Ovary (tissue), 3 donors: ENCODE measurements around the gene CTNNBIP1.

Experiments used
- EP300 ChIP-seq: sonication (generic); formaldehyde crosslinking; IDR thresholded peaks from one replicate; pipeline ENCODE4 v1.6.1; 2017; ENCODE audit warnings: antibody characterized with exemption
- POLR2A ChIP-seq: fragments of 450-650 bp; IDR thresholded peaks from one replicate; pipeline ENCODE4 v1.6.1; 2017; ENCODE audit warnings: antibody characterized with exemption, mild to moderate bottlenecking, moderate library complexity
- TF ChIP-seq, protein P1 (sequence below), 3 donors: fragments of 450-650 bp in 2 of 3; fragments of 200-600 bp in 1 of 3; IDR thresholded peaks; one replicate each; pipeline versions ENCODE4 v1.5.1 to v1.8.0; 2016 to 2022; ENCODE audit warnings: antibody characterized with exemption in 3 of 3, mild to moderate bottlenecking in 1 of 3
- donor health status: DM: no; HTN: no; CAD: no.

- TF ChIP-seq, protein P1, sequence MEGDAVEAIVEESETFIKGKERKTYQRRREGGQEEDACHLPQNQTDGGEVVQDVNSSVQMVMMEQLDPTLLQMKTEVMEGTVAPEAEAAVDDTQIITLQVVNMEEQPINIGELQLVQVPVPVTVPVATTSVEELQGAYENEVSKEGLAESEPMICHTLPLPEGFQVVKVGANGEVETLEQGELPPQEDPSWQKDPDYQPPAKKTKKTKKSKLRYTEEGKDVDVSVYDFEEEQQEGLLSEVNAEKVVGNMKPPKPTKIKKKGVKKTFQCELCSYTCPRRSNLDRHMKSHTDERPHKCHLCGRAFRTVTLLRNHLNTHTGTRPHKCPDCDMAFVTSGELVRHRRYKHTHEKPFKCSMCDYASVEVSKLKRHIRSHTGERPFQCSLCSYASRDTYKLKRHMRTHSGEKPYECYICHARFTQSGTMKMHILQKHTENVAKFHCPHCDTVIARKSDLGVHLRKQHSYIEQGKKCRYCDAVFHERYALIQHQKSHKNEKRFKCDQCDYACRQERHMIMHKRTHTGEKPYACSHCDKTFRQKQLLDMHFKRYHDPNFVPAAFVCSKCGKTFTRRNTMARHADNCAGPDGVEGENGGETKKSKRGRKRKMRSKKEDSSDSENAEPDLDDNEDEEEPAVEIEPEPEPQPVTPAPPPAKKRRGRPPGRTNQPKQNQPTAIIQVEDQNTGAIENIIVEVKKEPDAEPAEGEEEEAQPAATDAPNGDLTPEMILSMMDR (IDR thresholded peaks at IDR 0.05), result no peak
- TF ChIP-seq POLR2A, result peak; percentile 46
- no peak for TF ChIP-seq EP300
Measured at GRCh38 chr1:9823943-9824701, 85.9 kb downstream of the CTNNBIP1 start, which contains the start of gene CLSTN1.
